Measurements from ENCODE around the gene DAPK1.

DNA sequence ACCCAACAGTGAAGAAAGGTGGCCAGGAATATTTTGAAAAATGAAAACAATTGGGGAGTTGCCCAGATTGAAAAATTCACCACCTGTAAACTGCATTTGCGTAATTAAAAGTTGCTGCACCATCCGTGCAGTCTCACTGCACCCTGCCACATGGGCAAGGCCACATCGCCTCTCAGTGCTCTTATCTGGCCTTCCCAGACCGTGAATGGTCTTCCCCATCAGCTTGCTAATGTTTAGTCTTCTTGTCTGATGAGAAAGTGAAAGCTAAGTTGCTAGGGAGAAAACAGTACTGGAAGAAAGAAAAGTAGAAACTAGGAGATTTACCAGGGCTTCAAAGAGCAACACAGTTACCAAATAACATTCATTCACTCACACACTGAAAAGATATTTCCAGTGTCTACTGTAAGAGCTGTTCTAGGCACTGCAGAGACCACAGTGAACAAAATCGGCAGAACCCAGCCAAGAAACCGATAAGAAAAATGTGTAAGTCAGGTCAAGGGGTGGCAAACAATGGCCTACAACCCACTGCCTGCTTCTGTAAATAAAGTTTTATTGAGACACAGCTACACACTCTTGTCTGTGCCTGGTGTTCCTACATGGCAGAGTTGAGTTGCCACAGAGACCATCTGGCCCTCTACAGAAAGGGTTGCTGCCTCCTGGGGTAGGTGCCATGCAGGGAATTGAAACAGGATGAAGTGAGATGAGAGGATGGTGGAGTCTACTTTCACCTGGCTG lies 177.1 kb downstream of the DAPK1 start:
- TF ChIP-seq, protein P1, sequence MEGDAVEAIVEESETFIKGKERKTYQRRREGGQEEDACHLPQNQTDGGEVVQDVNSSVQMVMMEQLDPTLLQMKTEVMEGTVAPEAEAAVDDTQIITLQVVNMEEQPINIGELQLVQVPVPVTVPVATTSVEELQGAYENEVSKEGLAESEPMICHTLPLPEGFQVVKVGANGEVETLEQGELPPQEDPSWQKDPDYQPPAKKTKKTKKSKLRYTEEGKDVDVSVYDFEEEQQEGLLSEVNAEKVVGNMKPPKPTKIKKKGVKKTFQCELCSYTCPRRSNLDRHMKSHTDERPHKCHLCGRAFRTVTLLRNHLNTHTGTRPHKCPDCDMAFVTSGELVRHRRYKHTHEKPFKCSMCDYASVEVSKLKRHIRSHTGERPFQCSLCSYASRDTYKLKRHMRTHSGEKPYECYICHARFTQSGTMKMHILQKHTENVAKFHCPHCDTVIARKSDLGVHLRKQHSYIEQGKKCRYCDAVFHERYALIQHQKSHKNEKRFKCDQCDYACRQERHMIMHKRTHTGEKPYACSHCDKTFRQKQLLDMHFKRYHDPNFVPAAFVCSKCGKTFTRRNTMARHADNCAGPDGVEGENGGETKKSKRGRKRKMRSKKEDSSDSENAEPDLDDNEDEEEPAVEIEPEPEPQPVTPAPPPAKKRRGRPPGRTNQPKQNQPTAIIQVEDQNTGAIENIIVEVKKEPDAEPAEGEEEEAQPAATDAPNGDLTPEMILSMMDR (IDR thresholded peaks at IDR 0.05; ENCODE audit: insufficient read depth, low read depth, low read length): no peak
- TF ChIP-seq EZH2 (IDR thresholded peaks at IDR 0.05; ENCODE audit: insufficient read depth, low read length): no peak
